Endothelial cell of umbilical vein (primary cell): ENCODE measurements around the gene CHPF2. TPM values are rescaled to one million over a fixed set of nuclear protein-coding genes. Genes with fewer than 3 reads are reported as not detected.
A peak's percentile ranks its signal among the peaks of the same experiment; 100 is the strongest.

ENCODE experiments used
- BruUV-seq: library from RNA; stranded (reverse); fragments of 400-500 nt; replicated peaks from 2 replicates; lab custom pipeline; 2021; lab: Mats Ljungman, UMichigan
- CTCF ChIA-PET: fragments of 300-600, 350-600 bp; sonication (Branson Sonifier 250); formaldehyde crosslinking; loops from one replicate; lab custom pipeline; 2021; ENCODE audit warnings: antibody characterized with exemption, inconsistent platforms; lab: Charles Lee
- POLR2A ChIA-PET: fragments of 300-600, 350-600 bp; sonication (Branson Sonifier 250); formaldehyde crosslinking; loops from one replicate; lab custom pipeline; 2021; ENCODE audit warnings: antibody characterized with exemption, inconsistent platforms; lab: Charles Lee
- DNase-seq: peaks from one replicate; pipeline ENCODE4 v3.0.0-alpha.2; 2011; ENCODE audit warnings: low read depth, low spot score
- FAIRE-seq: peaks from 2 replicates; lab custom pipeline; 2011; peaks lifted over from hg19 to GRCh38; lab: Jason Lieb, UNC
- H2AFZ ChIP-seq: 2 replicates; pipeline ENCODE4 v1.6.0; 2012; ENCODE audit warnings: low read depth, low read length, control low read depth, inconsistent platforms
- H3K27ac ChIP-seq: 2 replicates; pipeline ENCODE4 v1.5.1; 2011; ENCODE audit warnings: low read depth, mild to moderate bottlenecking, control low read depth, low read length, moderate library complexity; ENCODE audit not compliant: insufficient read depth
- H3K27me3 ChIP-seq, 2 experiments: 2 replicates each; pipeline versions ENCODE4 v1.6.0 to v1.6.1; 2011; ENCODE audit warnings: low read length in 2 of 2, mixed read lengths in 1 of 2; ENCODE audit not compliant: control insufficient read depth in 2 of 2, insufficient read depth in 2 of 2
- H3K36me3 ChIP-seq, 2 experiments: 2 replicates in 1 of 2; 3 replicates in 1 of 2; pipeline ENCODE4 v1.5.1; 2011; ENCODE audit warnings: low read length in 2 of 2, mild to moderate bottlenecking in 1 of 2, moderate library complexity in 1 of 2; ENCODE audit not compliant: control insufficient read depth in 2 of 2, insufficient read depth in 2 of 2; ENCODE audit errors: extremely low read depth in 1 of 2
- H3K4me1 ChIP-seq: 3 replicates; pipeline ENCODE4 v1.5.1; 2011; ENCODE audit warnings: mild to moderate bottlenecking, low read length; ENCODE audit not compliant: control insufficient read depth, insufficient read depth; ENCODE audit errors: extremely low read depth
- H3K4me2 ChIP-seq: 2 replicates; pipeline ENCODE4 v1.6.1; 2011; ENCODE audit warnings: low read length, control low read depth, mixed read lengths; ENCODE audit not compliant: insufficient read depth
- H3K4me3 ChIP-seq, 3 experiments: fragments of 200-600 bp in 1 of 3; sonication (generic), shearing (Covaris generic) in 1 of 3; replicated peaks in 1 of 3; 2 replicates each; pipeline ENCODE4 v1.5.1; 2011 to 2016; ENCODE audit warnings: control low read depth in 3 of 3, low read length in 3 of 3, mild to moderate bottlenecking in 2 of 3, inconsistent platforms in 1 of 3, low read depth in 1 of 3, moderate library complexity in 1 of 3; ENCODE audit not compliant: insufficient read depth in 1 of 3
- H3K79me2 ChIP-seq: 2 replicates; pipeline ENCODE4 v1.6.0; 2012; ENCODE audit warnings: low read length, inconsistent platforms; ENCODE audit not compliant: control insufficient read depth, insufficient read depth
- H3K9ac ChIP-seq: replicated peaks from 2 replicates; pipeline ENCODE3; 2011; ENCODE audit warnings: low read length, control low read depth; ENCODE audit not compliant: insufficient read depth; ENCODE audit errors: extremely low read depth
- H3K9me1 ChIP-seq: replicated peaks from 3 replicates; pipeline ENCODE4 v1.6.0; 2011; ENCODE audit warnings: mild to moderate bottlenecking, low read length; ENCODE audit not compliant: control insufficient read depth, insufficient read depth; ENCODE audit errors: extremely low read depth
- H3K9me3 ChIP-seq: replicated peaks from 2 replicates; pipeline ENCODE4 v1.5.1; 2012; ENCODE audit warnings: low read length, inconsistent platforms; ENCODE audit not compliant: control insufficient read depth, insufficient read depth
- H4K20me1 ChIP-seq: replicated peaks from 2 replicates; pipeline ENCODE3; 2011; ENCODE audit warnings: mild to moderate bottlenecking, low read length; ENCODE audit not compliant: control insufficient read depth, insufficient read depth; ENCODE audit errors: extremely low read depth
- CTCF ChIP-seq, 2 donors: IDR thresholded peaks; 1 replicate in 1 of 2; 2 replicates in 1 of 2; pipeline ENCODE4 v1.5.1; 2011; ENCODE audit warnings: low read length in 2 of 2, mild to moderate bottlenecking in 2 of 2, moderate library complexity in 2 of 2, control low read depth in 1 of 2, inconsistent platforms in 1 of 2, low read depth in 1 of 2; ENCODE audit not compliant: insufficient read depth in 1 of 2; ENCODE audit errors: extremely low read depth in 1 of 2
- EZH2 ChIP-seq: IDR thresholded peaks from 2 replicates; pipeline ENCODE4 v1.6.1; 2012; ENCODE audit warnings: borderline replicate concordance, low read depth, mild to moderate bottlenecking, moderate library complexity, low read length, inconsistent platforms; ENCODE audit not compliant: severe bottlenecking
- FOS ChIP-seq: IDR thresholded peaks from 2 replicates; pipeline ENCODE4 v1.6.1; 2011; ENCODE audit warnings: mild to moderate bottlenecking, low read length, moderate library complexity, borderline replicate concordance; ENCODE audit not compliant: insufficient read depth
- GATA2 ChIP-seq: IDR thresholded peaks from 2 replicates; pipeline ENCODE4 v1.7.0; 2011; ENCODE audit warnings: low read depth, mild to moderate bottlenecking, moderate library complexity, mixed read lengths, low read length; ENCODE audit not compliant: insufficient read length, insufficient read depth
- JUN ChIP-seq: IDR thresholded peaks from 2 replicates; pipeline ENCODE4 v1.6.1; 2011; ENCODE audit warnings: borderline replicate concordance, low read depth; ENCODE audit not compliant: insufficient read length, insufficient read depth
- MAX ChIP-seq: IDR thresholded peaks from 2 replicates; pipeline ENCODE4 v1.6.1; 2011; ENCODE audit not compliant: insufficient read depth, insufficient read length
- MYC ChIP-seq: IDR thresholded peaks from one replicate; pipeline ENCODE4 v1.6.1; 2011; ENCODE audit warnings: mild to moderate bottlenecking, low read depth, low read length
- POLR2A ChIP-seq: IDR thresholded peaks from 2 replicates; pipeline ENCODE4 v1.6.1; 2012; ENCODE audit warnings: low read depth, mild to moderate bottlenecking, control low read depth, low read length
- POLR2AphosphoS5 ChIP-seq: IDR thresholded peaks from 2 replicates; pipeline ENCODE4 v1.6.1; 2012; ENCODE audit warnings: low read depth, mild to moderate bottlenecking, control low read depth, low read length, moderate library complexity; ENCODE audit not compliant: insufficient read depth
- dilution Hi-C: fragments of 300-500 bp; cut with MboI; formaldehyde crosslinking; loops from one replicate; pipeline ENCODE4 v1.15.0; 2019; ENCODE audit warnings: low sequenced_read_pairs; ENCODE audit not compliant: extremely low pct_ligation_motif_present
- intact Hi-C: fragments of 100-400 bp; cut with micrococcal nuclease; formaldehyde crosslinking; loops from one replicate; pipeline ENCODE4 v1.10.0; 2022
- polyA plus RNA-seq, 4 experiments: library from polyadenylated mRNA; depleted of rRNA in 3 of 4; stranded (reverse) in 3 of 4; unstranded in 1 of 4; fragments of >200 nt; gene quantifications; 2 replicates each; pipeline versions ENCODE4 v1.2.1 to v1.2.3, GENCODE V29; 2011 to 2012; ENCODE audit warnings: missing spikeins in 1 of 4
- total RNA-seq: library from RNA; stranded (reverse); gene quantifications from 2 replicates; pipeline ENCODE4 v1.2.3, GENCODE V29; 2021

Gene CHPF2
- total and polyA plus RNA-seq, 2 donors (not counting 3 experiments of a cell fraction or from before 2014, with no cell fraction given): 72.8 to 75.0 TPM

GRCh38 chr7:151247611-151248345, 15.5 kb downstream of the CHPF2 start:
- Histone ChIP-seq H3K9me1 (no peaks in the 10 kb centered on the region), H3K9ac (peak overlapping the region; percentile 48), H3K4me3 (peak overlapping the region; percentile 17 to 57 (median 41)), H3K36me3 (no peaks in the 10 kb centered on the region), H3K4me1 (peaks cover 15% of the 10 kb centered on the region), H2AFZ (peak overlapping the region; percentile 77), H3K79me2 (no peaks in the 10 kb centered on the region), H3K27ac (no peak overlapping the region), H3K4me2 (peak overlapping the region; percentile 55), H3K9me3 (no peaks in the 10 kb centered on the region), H4K20me1 (no peaks in the 10 kb centered on the region), H3K27me3 (peaks cover 0 to 6% of the 10 kb centered on the region in 2 experiments)
- dilution Hi-C loops (no loop called here), intact Hi-C loops (no loop called here)
- no peak for DNase-seq
- ChIA-PET POLR2A (interaction anchor here (1.0 kb wide), 1 partner anchor 20 kb away, joined by 3 read pairs; the partner anchor contains the start of gene ABCF2), CTCF (interaction anchor here (1.1 kb wide), 1 partner anchor 21 kb away, joined by 4 read pairs; the partner anchor contains the start of gene ABCF2)
- no TSS peak for BruUV-seq
- TF ChIP-seq MAX (no peak), MYC (no peak), POLR2A (no peak), EZH2 (no peak), JUN (no peak), FOS (no peak), POLR2AphosphoS5 (no peak), CTCF (IDR thresholded peaks at IDR 0.05; ENCODE audit: extremely low read depth in 1 of 2, insufficient read depth in 1 of 2, low read depth in 1 of 2, low read length in 2 of 2) (no peak), GATA2 (no peak)
- FAIRE-seq: no peak
